ENCODE results near the gene PSTPIP1. TPM values are rescaled to one million over a fixed set of nuclear protein-coding genes. Genes with fewer than 3 reads are reported as not detected.

PSTPIP1 gene
- total and polyA plus RNA-seq, 8 donors, result 1.8 to 52.9 (median 3.4) TPM

DNA sequence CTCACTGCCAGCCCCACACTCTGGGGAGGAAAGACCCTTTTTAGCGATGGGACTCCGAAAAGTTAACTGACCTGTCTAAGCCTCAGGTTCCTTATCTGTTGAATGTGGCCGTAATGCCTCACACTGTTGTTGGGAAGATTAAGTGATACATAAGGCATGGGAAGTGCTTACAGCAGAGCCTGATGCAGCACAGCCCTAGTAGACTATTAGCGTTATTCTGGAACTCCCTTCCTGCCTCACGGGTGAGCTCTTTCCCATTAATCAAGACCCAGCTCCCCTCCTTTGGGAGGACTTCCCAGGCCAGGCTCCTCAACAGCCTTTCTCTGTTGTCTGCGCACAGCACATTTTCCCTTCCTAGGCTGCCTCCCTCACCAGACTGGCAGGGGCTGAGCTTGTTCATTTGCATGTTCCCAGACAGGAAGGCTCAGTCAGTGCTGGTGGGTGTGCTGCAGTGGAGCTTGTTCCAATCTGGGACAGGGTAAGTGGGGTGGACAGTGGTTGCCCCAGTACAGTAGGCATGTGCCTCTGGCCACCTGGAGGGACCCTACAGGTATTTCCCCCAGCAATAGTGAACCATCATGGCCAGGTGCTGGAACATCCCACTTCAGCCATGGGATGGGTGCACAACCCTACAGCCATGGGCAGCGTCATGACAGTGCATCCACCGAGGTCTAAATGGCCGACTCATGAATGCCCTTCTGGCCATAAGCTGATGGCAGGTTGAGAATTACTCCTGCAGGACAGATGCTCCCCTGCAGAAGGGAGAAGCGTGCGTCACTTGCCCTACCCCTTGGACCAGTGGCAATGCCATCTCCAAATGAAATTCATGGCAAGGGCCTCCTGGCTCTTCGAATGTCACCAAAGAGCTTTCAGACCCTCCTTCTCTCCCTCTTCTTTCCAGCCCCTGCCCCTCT is 5.8 kb upstream of the PSTPIP1 start:
- TF ChIP-seq, protein P1, sequence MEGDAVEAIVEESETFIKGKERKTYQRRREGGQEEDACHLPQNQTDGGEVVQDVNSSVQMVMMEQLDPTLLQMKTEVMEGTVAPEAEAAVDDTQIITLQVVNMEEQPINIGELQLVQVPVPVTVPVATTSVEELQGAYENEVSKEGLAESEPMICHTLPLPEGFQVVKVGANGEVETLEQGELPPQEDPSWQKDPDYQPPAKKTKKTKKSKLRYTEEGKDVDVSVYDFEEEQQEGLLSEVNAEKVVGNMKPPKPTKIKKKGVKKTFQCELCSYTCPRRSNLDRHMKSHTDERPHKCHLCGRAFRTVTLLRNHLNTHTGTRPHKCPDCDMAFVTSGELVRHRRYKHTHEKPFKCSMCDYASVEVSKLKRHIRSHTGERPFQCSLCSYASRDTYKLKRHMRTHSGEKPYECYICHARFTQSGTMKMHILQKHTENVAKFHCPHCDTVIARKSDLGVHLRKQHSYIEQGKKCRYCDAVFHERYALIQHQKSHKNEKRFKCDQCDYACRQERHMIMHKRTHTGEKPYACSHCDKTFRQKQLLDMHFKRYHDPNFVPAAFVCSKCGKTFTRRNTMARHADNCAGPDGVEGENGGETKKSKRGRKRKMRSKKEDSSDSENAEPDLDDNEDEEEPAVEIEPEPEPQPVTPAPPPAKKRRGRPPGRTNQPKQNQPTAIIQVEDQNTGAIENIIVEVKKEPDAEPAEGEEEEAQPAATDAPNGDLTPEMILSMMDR (IDR thresholded peaks at IDR 0.05), result no peak
- no peak overlapping the region for H3K4me3 ChIP-seq
- no peaks in the 10 kb centered on the region for H3K27me3 ChIP-seq
- H3K27ac ChIP-seq, result peak overlapping the region; percentile 19 to 81
- intact Hi-C loops (cut with DNase I), result no loop called here
- peak; percentile 19 for ATAC-seq
- H3K4me1 ChIP-seq, result peaks cover 0 to 75% of the 10 kb centered on the region in 2 donors
- DNase-seq, result no peak
- no peaks in the 10 kb centered on the region for H3K36me3 ChIP-seq
- H3K9me3 ChIP-seq, result no peaks in the 10 kb centered on the region

DNA sequence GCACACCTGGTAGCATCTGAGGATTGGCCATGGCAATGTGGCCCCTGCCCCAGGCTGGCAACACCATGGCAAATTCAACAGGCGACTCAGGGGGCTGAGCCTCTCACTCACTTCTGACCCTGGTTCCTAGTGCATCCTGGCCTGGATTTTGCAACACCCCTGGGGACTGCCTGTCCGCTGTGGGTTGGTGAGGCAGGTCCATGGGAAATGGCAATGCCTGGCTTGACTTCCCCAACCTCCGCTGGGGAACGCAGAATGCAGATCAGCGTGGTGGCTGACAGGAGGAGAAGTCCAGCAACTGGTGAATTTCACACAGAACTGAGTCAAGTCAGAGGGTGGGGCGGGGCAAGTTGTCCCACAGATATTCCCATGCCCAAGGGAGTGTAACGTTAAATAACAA is 3.9 kb upstream of the PSTPIP1 start:
- peak in 2 of 4 donors; percentile 68 to 82 for DNase-seq
- Histone ChIP-seq H3K4me1 (peaks cover 0 to 79% of the 10 kb centered on the region in 2 donors), H3K27me3 (no peaks in the 10 kb centered on the region), H3K27ac (peak overlapping the region in 1 of 2 donors; percentile 94), H3K4me3 (no peak overlapping the region), H3K9me3 (no peaks in the 10 kb centered on the region), H3K36me3 (no peaks in the 10 kb centered on the region)
- intact Hi-C loops (cut with DNase I), result no loop called here
- peak; percentile 6 for ATAC-seq
- TF ChIP-seq, protein P1 (IDR thresholded peaks at IDR 0.05), result no peak

DNA sequence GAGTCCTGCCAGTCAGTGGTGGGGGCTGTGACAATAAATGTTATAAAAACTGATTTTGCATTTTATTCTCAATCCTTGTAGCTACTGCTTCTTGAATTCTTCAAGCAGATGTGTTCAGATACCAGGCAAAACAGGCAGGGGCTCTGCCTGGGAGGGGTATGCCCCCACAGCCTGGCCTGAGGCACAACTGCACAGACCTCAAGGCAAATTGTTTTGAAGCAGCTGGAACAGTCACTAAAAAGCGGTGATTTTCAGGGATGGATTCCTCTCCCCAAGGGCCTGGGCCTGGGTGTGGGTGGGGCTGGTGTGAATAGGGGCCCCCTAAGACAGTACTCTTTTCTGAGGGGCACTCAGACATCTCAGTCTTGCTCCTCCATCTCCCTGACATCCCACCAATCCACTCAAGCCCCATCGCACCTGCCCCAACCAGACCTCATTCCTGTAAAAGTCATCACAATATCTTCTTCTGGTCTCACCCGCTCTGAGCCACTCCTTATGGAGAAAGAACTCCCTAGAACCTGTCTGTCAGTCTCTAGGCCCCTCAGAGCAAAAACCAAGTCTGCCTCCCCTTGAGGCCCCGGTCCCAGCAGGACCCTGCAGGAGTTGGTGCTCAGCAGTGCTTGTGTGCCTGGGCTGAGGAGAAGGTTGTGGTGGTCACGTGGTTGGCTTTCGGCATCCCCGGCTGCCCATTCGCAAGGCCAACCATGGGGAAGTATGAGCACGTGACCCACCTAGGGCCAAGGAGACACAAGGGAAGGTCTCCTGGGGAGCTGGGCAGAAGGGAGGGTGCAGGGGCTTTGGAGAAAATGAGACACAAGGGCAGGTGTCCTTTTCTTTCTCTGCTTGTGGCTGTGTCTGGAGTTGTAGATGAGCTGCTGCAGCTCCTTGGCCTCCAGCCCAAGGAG is 2.9 kb upstream of the PSTPIP1 start:
- peak overlapping the region in 1 of 2 donors; percentile 94 for H3K27ac ChIP-seq
- peaks cover 0 to 84% of the 10 kb centered on the region in 2 donors for H3K4me1 ChIP-seq
- H3K27me3 ChIP-seq, result no peaks in the 10 kb centered on the region
- intact Hi-C loops (cut with DNase I), result no loop called here
- H3K4me3 ChIP-seq, result no peak overlapping the region
- TF ChIP-seq, protein P1 (IDR thresholded peaks at IDR 0.05), result no peak
- no peak for ATAC-seq
- peak in 2 of 4 donors; percentile 50 to 89 for DNase-seq
- H3K36me3 ChIP-seq, result no peaks in the 10 kb centered on the region
- no peaks in the 10 kb centered on the region for H3K9me3 ChIP-seq

DNA sequence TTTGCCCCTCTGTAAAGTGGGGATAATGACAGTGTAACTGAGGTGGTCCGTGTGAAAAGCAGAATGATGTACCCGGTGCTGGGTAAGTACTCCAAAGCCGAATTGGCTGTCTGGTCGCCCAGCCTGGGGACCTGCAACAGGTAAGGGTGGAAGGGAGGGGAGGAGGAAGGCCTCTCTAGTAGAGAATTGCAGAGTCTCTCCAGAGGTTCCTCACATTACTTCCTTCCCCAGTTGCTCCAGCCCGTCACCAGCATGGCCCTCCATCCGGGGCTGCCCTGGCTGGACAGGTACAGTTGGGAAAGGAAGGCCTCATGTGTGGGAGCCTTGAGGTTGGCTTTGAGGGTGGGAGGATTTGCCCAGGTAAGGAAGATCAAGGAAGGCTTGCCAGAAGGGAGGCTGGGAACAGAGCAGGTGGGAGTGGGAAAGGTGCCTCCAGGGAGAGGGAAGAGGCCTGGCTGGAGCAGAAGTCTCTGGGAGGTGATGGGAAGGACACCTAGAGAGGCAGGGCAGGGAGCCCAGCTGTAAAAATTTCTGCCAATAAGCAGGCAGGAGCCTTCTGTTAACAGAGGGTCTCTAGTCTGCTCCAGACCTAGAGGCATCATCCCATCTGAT is 1.7 kb upstream of the PSTPIP1 start:
- no peaks in the 10 kb centered on the region for H3K36me3 ChIP-seq
- DNase-seq, result peak in 1 of 4 donors; percentile 28
- no peaks in the 10 kb centered on the region for H3K27me3 ChIP-seq
- H3K9me3 ChIP-seq, result no peaks in the 10 kb centered on the region
- intact Hi-C loops (cut with DNase I), result no loop called here
- peak overlapping the region in 1 of 2 donors; percentile 94 for H3K27ac ChIP-seq
- no peak overlapping the region for H3K4me3 ChIP-seq
- no peak for ATAC-seq
- TF ChIP-seq, protein P1 (IDR thresholded peaks at IDR 0.05), result no peak
- H3K4me1 ChIP-seq, result peaks cover 0 to 86% of the 10 kb centered on the region in 2 donors

All from left lung (tissue), 10 donors.